Endothelial cell of umbilical vein (primary cell): ENCODE data around the gene LHX1. TPM values are rescaled to one million over a fixed set of nuclear protein-coding genes. Genes with fewer than 3 reads are reported as not detected.

Experiments used
- BruUV-seq: library from RNA; stranded (reverse); fragments of 400-500 nt; replicated peaks from 2 replicates; lab custom pipeline; 2021; lab: Mats Ljungman, UMichigan
- CTCF ChIA-PET: fragments of 300-600, 350-600 bp; sonication (Branson Sonifier 250); formaldehyde crosslinking; loops from one replicate; lab custom pipeline; 2021; ENCODE audit warnings: antibody characterized with exemption, inconsistent platforms; lab: Charles Lee
- POLR2A ChIA-PET: fragments of 300-600, 350-600 bp; sonication (Branson Sonifier 250); formaldehyde crosslinking; loops from one replicate; lab custom pipeline; 2021; ENCODE audit warnings: antibody characterized with exemption, inconsistent platforms; lab: Charles Lee
- DNase-seq: peaks from one replicate; pipeline ENCODE4 v3.0.0-alpha.2; 2011; ENCODE audit warnings: low read depth, low spot score
- FAIRE-seq: peaks from 2 replicates; lab custom pipeline; 2011; peaks lifted over from hg19 to GRCh38; lab: Jason Lieb, UNC
- H2AFZ ChIP-seq: 2 replicates; pipeline ENCODE4 v1.6.0; 2012; ENCODE audit warnings: low read depth, low read length, control low read depth, inconsistent platforms
- H3K27ac ChIP-seq: 2 replicates; pipeline ENCODE4 v1.5.1; 2011; ENCODE audit warnings: low read depth, mild to moderate bottlenecking, control low read depth, low read length, moderate library complexity; ENCODE audit not compliant: insufficient read depth
- H3K27me3 ChIP-seq, 2 experiments: 2 replicates each; pipeline versions ENCODE4 v1.6.0 to v1.6.1; 2011; ENCODE audit warnings: low read length in 2 of 2, mixed read lengths in 1 of 2; ENCODE audit not compliant: control insufficient read depth in 2 of 2, insufficient read depth in 2 of 2
- H3K36me3 ChIP-seq, 2 experiments: 2 replicates in 1 of 2; 3 replicates in 1 of 2; pipeline ENCODE4 v1.5.1; 2011; ENCODE audit warnings: low read length in 2 of 2, mild to moderate bottlenecking in 1 of 2, moderate library complexity in 1 of 2; ENCODE audit not compliant: control insufficient read depth in 2 of 2, insufficient read depth in 2 of 2; ENCODE audit errors: extremely low read depth in 1 of 2
- H3K4me1 ChIP-seq: 3 replicates; pipeline ENCODE4 v1.5.1; 2011; ENCODE audit warnings: mild to moderate bottlenecking, low read length; ENCODE audit not compliant: control insufficient read depth, insufficient read depth; ENCODE audit errors: extremely low read depth
- H3K4me2 ChIP-seq: 2 replicates; pipeline ENCODE4 v1.6.1; 2011; ENCODE audit warnings: low read length, control low read depth, mixed read lengths; ENCODE audit not compliant: insufficient read depth
- H3K4me3 ChIP-seq, 3 experiments: fragments of 200-600 bp in 1 of 3; sonication (generic), shearing (Covaris generic) in 1 of 3; replicated peaks in 1 of 3; 2 replicates each; pipeline ENCODE4 v1.5.1; 2011 to 2016; ENCODE audit warnings: control low read depth in 3 of 3, low read length in 3 of 3, mild to moderate bottlenecking in 2 of 3, inconsistent platforms in 1 of 3, low read depth in 1 of 3, moderate library complexity in 1 of 3; ENCODE audit not compliant: insufficient read depth in 1 of 3
- H3K79me2 ChIP-seq: 2 replicates; pipeline ENCODE4 v1.6.0; 2012; ENCODE audit warnings: low read length, inconsistent platforms; ENCODE audit not compliant: control insufficient read depth, insufficient read depth
- H3K9ac ChIP-seq: replicated peaks from 2 replicates; pipeline ENCODE3; 2011; ENCODE audit warnings: low read length, control low read depth; ENCODE audit not compliant: insufficient read depth; ENCODE audit errors: extremely low read depth
- H3K9me1 ChIP-seq: replicated peaks from 3 replicates; pipeline ENCODE4 v1.6.0; 2011; ENCODE audit warnings: mild to moderate bottlenecking, low read length; ENCODE audit not compliant: control insufficient read depth, insufficient read depth; ENCODE audit errors: extremely low read depth
- H3K9me3 ChIP-seq: replicated peaks from 2 replicates; pipeline ENCODE4 v1.5.1; 2012; ENCODE audit warnings: low read length, inconsistent platforms; ENCODE audit not compliant: control insufficient read depth, insufficient read depth
- H4K20me1 ChIP-seq: replicated peaks from 2 replicates; pipeline ENCODE3; 2011; ENCODE audit warnings: mild to moderate bottlenecking, low read length; ENCODE audit not compliant: control insufficient read depth, insufficient read depth; ENCODE audit errors: extremely low read depth
- CTCF ChIP-seq, 2 donors: IDR thresholded peaks; 1 replicate in 1 of 2; 2 replicates in 1 of 2; pipeline ENCODE4 v1.5.1; 2011; ENCODE audit warnings: low read length in 2 of 2, mild to moderate bottlenecking in 2 of 2, moderate library complexity in 2 of 2, control low read depth in 1 of 2, inconsistent platforms in 1 of 2, low read depth in 1 of 2; ENCODE audit not compliant: insufficient read depth in 1 of 2; ENCODE audit errors: extremely low read depth in 1 of 2
- FOS ChIP-seq: IDR thresholded peaks from 2 replicates; pipeline ENCODE4 v1.6.1; 2011; ENCODE audit warnings: mild to moderate bottlenecking, low read length, moderate library complexity, borderline replicate concordance; ENCODE audit not compliant: insufficient read depth
- GATA2 ChIP-seq: IDR thresholded peaks from 2 replicates; pipeline ENCODE4 v1.7.0; 2011; ENCODE audit warnings: low read depth, mild to moderate bottlenecking, moderate library complexity, mixed read lengths, low read length; ENCODE audit not compliant: insufficient read length, insufficient read depth
- MYC ChIP-seq: IDR thresholded peaks from one replicate; pipeline ENCODE4 v1.6.1; 2011; ENCODE audit warnings: mild to moderate bottlenecking, low read depth, low read length
- POLR2A ChIP-seq: IDR thresholded peaks from 2 replicates; pipeline ENCODE4 v1.6.1; 2012; ENCODE audit warnings: low read depth, mild to moderate bottlenecking, control low read depth, low read length
- POLR2AphosphoS5 ChIP-seq: IDR thresholded peaks from 2 replicates; pipeline ENCODE4 v1.6.1; 2012; ENCODE audit warnings: low read depth, mild to moderate bottlenecking, control low read depth, low read length, moderate library complexity; ENCODE audit not compliant: insufficient read depth
- dilution Hi-C: fragments of 300-500 bp; cut with MboI; formaldehyde crosslinking; loops from one replicate; pipeline ENCODE4 v1.15.0; 2019; ENCODE audit warnings: low sequenced_read_pairs; ENCODE audit not compliant: extremely low pct_ligation_motif_present
- intact Hi-C: fragments of 100-400 bp; cut with micrococcal nuclease; formaldehyde crosslinking; loops from one replicate; pipeline ENCODE4 v1.10.0; 2022
- polyA plus RNA-seq, 4 experiments: library from polyadenylated mRNA; depleted of rRNA in 3 of 4; stranded (reverse) in 3 of 4; unstranded in 1 of 4; fragments of >200 nt; gene quantifications; 2 replicates each; pipeline versions ENCODE4 v1.2.1 to v1.2.3, GENCODE V29; 2011 to 2012; ENCODE audit warnings: missing spikeins in 1 of 4
- total RNA-seq: library from RNA; stranded (reverse); gene quantifications from 2 replicates; pipeline ENCODE4 v1.2.3, GENCODE V29; 2021
- TF ChIP-seq, protein P1 (sequence below): IDR thresholded peaks from 2 replicates; pipeline ENCODE4 v1.6.1; 2011; ENCODE audit not compliant: insufficient read depth, insufficient read length

LHX1 gene
- total and polyA plus RNA-seq, 2 donors (not counting 3 experiments of a cell fraction or from before 2014, with no cell fraction given): not detected

DNA sequence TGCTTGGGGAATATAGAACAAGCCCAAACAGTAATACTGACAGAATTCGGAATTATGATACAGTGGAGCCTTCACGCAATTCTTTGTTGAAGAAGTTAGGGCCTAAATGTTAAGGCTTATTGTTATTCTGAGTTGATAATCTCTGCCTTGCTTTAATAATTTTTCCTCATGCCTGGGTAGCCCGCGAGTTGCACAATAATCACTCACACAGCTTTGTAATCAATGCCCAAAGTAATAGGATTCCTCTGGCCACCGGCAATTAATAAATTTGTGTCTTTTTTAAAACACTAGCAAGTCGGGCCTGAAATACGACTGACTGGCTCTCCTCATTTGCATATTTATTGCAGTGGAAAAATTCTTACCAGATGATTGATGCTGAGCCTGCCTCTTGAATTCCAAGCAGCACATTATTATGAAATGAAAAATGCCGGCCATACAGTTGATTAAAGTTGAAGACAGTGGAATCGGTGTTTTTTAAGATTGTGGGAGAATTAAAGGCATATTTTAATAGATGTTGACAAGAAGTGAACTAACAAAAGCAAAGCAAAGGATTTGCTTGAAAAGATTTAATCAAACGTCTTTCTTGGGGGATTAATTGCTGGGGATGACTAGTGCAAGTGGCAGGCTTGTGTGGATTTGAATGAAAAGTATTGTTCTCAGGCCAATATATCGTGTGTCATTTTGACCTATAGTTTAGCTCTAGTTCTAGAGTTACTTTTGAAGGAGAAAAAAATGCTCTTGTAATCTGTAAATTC is 41.7 kb downstream of the LHX1 start:
- H3K27me3 ChIP-seq: no peaks in the 10 kb centered on the region
- no peak overlapping the region for H2AFZ ChIP-seq
- H3K4me3 ChIP-seq: no peak overlapping the region
- H3K9ac ChIP-seq: no peak overlapping the region
- DNase-seq (no peak), FAIRE-seq (no peak)
- H4K20me1 ChIP-seq: no peaks in the 10 kb centered on the region
- peaks cover 29% of the 10 kb centered on the region for H3K4me1 ChIP-seq
- no peaks in the 10 kb centered on the region for H3K36me3 ChIP-seq
- POLR2A ChIA-PET: no interaction called here
- H3K4me2 ChIP-seq: peak overlapping the region; percentile 72
- dilution Hi-C loops: no loop called here
- CTCF ChIA-PET: interaction anchor here (0.9 to 1.2 kb wide), 4 partner anchors 10 to 240 kb away, joined by 3 to 8 read pairs (median 3); partner anchors contain the start of gene AATF
- no peaks in the 10 kb centered on the region for H3K9me1 ChIP-seq
- intact Hi-C loops: no loop called here
- BruUV-seq: no TSS peak
- H3K27ac ChIP-seq: peak overlapping the region; percentile 25
- H3K9me3 ChIP-seq: no peaks in the 10 kb centered on the region
- TF ChIP-seq POLR2A (no peak), CTCF (IDR thresholded peaks at IDR 0.05; ENCODE audit: extremely low read depth in 1 of 2, insufficient read depth in 1 of 2, low read depth in 1 of 2, low read length in 2 of 2) (no peak), FOS (no peak), POLR2AphosphoS5 (no peak), MYC (no peak), GATA2 (no peak)
- TF ChIP-seq, protein P1, sequence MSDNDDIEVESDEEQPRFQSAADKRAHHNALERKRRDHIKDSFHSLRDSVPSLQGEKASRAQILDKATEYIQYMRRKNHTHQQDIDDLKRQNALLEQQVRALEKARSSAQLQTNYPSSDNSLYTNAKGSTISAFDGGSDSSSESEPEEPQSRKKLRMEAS: no peak
- peaks cover 3% of the 10 kb centered on the region for H3K79me2 ChIP-seq
